Lower leg skin (tissue), 4 donors: ENCODE data around the gene IFT88. TPM values are rescaled to one million over a fixed set of nuclear protein-coding genes. Genes with fewer than 3 reads are reported as not detected.

Experiments
- DNase-seq, 2 donors: peaks; one replicate each; pipeline ENCODE4 v3.0.0-alpha.2; 2019; ENCODE audit warnings: low spot score in 2 of 2
- H3K4me3 ChIP-seq: fragments of 200-600 bp; sonication (generic); 2 replicates; pipeline ENCODE4 v1.5.1; 2017; ENCODE audit warnings: mild to moderate bottlenecking, low read depth; ENCODE audit not compliant: poor library complexity, severe bottlenecking
- CTCF ChIP-seq, 3 donors: fragments of 450-650 bp; IDR thresholded peaks; one replicate each; pipeline ENCODE4 v1.5.1; 2016; ENCODE audit warnings: antibody characterized with exemption in 3 of 3, mild to moderate bottlenecking in 3 of 3, moderate library complexity in 2 of 3
- POLR2A ChIP-seq, 2 donors: fragments of 450-650 bp; IDR thresholded peaks; one replicate each; pipeline ENCODE4 v1.6.1; 2016 to 2017; ENCODE audit warnings: antibody characterized with exemption in 2 of 2, mild to moderate bottlenecking in 1 of 2, moderate library complexity in 1 of 2
- WGBS, 2 donors: methylation state at CpG; one replicate each; pipeline ENCODE4 v1.1.5; 2018; 5-methylcytosine and 5-hydroxymethylcytosine counted together
- intact Hi-C: fragments of 100-400 bp; cut with DNase I; formaldehyde crosslinking; loops from one replicate; pipeline ENCODE4 v1.15.0; 2023; ENCODE audit warnings: low total_unique reads
- total RNA-seq, 4 donors: library from RNA; depleted of rRNA; stranded (reverse); fragments of >200 nt; gene quantifications; one replicate each; pipeline ENCODE4 v1.1.0, GENCODE V29; 2016

The IFT88 gene
- total RNA-seq, 4 donors from 2014 or later, result 3.5 to 8.0 (median 6.9) TPM

- TF ChIP-seq POLR2A (IDR thresholded peaks at IDR 0.05) (no peak), CTCF (IDR thresholded peaks at IDR 0.05) (no peak)
- WGBS, 2 donors, result 93% methylated on average over 5 of the region's 5 CpGs
- DNase-seq, result no peak
- H3K4me3 ChIP-seq, result no peak overlapping the region
- intact Hi-C loops, result no loop called here
Measured at GRCh38 chr13:20637811-20638210, 70.9 kb downstream of the IFT88 start.

GRCh38 chr13:20647758-20648157, 80.8 kb downstream of the IFT88 start:
- no peak for TF ChIP-seq POLR2A (IDR thresholded peaks at IDR 0.05)
- TF ChIP-seq CTCF (IDR thresholded peaks at IDR 0.05), result no peak
- DNase-seq, result no peak
- H3K4me3 ChIP-seq, result no peak overlapping the region
- intact Hi-C loops, result no loop called here
- 98 to 99% methylated on average over 2 of the region's 2 CpGs for WGBS, 2 donors

GRCh38 chr13:20652946-20653345, 86.0 kb downstream of the IFT88 start:
- WGBS, 2 donors, result 79 to 83% methylated on average over 4 of the region's 4 CpGs
- intact Hi-C loops, result no loop called here
- no peak for TF ChIP-seq POLR2A (IDR thresholded peaks at IDR 0.05)
- TF ChIP-seq CTCF (IDR thresholded peaks at IDR 0.05), result no peak
- no peak overlapping the region for H3K4me3 ChIP-seq
- no peak for DNase-seq

GRCh38 chr13:20654156-20654555, 87.2 kb downstream of the IFT88 start:
- no peak for DNase-seq
- intact Hi-C loops, result no loop called here
- no peak overlapping the region for H3K4me3 ChIP-seq
- WGBS, 2 donors, result 89 to 98% methylated on average over 1 of the region's 1 CpG
- TF ChIP-seq CTCF (IDR thresholded peaks at IDR 0.05) (no peak), POLR2A (IDR thresholded peaks at IDR 0.05) (no peak)

- H3K4me3 ChIP-seq, result no peak overlapping the region
- no peak for TF ChIP-seq CTCF (IDR thresholded peaks at IDR 0.05)
- TF ChIP-seq POLR2A (IDR thresholded peaks at IDR 0.05), result no peak
- intact Hi-C loops, result no loop called here
- no peak for DNase-seq
- 64 to 67% methylated on average over 5 of the region's 5 CpGs for WGBS, 2 donors
Measured at GRCh38 chr13:20658451-20659040, 91.6 kb downstream of the IFT88 start.

GRCh38 chr13:20664351-20664750, 97.4 kb downstream of the IFT88 start:
- no peak for DNase-seq
- intact Hi-C loops, result no loop called here
- H3K4me3 ChIP-seq, result no peak overlapping the region
- TF ChIP-seq CTCF (IDR thresholded peaks at IDR 0.05), result no peak
- no peak for TF ChIP-seq POLR2A (IDR thresholded peaks at IDR 0.05)
